Activated naive CD8-positive, alpha-beta T cell treated with anti-CD3 and anti-CD28 coated beads, Interleukin-2, amount 50 U/mL, for 16 hours (primary cell): Measurements from ENCODE around the gene AQP4.

Experiments
- DNase-seq: peaks from one replicate; pipeline ENCODE4 v3.0.0-alpha.2; 2020; ENCODE audit warnings: low read depth, low spot score

Gene AQP4

GRCh38 chr18:26839609-26840008, 25.9 kb downstream of the AQP4 start:
- DNase-seq = no peak

DNA sequence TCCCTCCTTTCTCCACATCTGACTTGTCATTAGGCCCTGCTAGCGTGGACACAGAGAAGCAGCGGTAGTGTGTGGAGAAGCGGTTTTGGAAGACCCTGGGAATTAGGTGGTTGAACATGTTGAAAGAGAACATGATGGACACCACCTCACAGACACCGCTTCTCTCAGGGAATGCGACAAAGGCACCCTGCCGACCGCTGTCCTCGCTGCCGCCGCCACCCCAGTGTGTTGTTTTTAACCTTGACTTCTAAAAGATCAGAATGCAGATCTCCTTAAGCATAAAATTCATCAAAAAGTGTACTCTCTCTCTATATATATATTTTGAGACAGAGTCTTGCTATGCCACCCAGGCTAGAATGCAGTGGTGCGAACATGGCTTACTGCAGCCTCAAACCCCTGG, 33.2 kb downstream of the AQP4 start:
- no peak for DNase-seq

GRCh38 chr18:26827581-26827980, 37.9 kb downstream of the AQP4 start:
- DNase-seq = no peak

- DNase-seq = no peak
Observed at GRCh38 chr18:26826656-26827235, 38.8 kb downstream of the AQP4 start.

GRCh38 chr18:26821181-26821580, 44.3 kb downstream of the AQP4 start:
- no peak for DNase-seq

- DNase-seq = no peak
Observed at GRCh38 chr18:26819046-26819445, 46.5 kb downstream of the AQP4 start.

GRCh38 chr18:26818461-26818860, 47.0 kb downstream of the AQP4 start:
- no peak for DNase-seq

- DNase-seq = no peak
Observed at GRCh38 chr18:26813043-26813442, 52.5 kb downstream of the AQP4 start.

GRCh38 chr18:26812462-26812861, 53.0 kb downstream of the AQP4 start:
- DNase-seq = no peak

GRCh38 chr18:26809346-26809745, 56.2 kb downstream of the AQP4 start:
- no peak for DNase-seq

- no peak for DNase-seq
Observed at GRCh38 chr18:26806224-26806623, 59.3 kb downstream of the AQP4 start.

- DNase-seq = no peak
Observed at GRCh38 chr18:26804519-26804918, 61.0 kb downstream of the AQP4 start.

DNA sequence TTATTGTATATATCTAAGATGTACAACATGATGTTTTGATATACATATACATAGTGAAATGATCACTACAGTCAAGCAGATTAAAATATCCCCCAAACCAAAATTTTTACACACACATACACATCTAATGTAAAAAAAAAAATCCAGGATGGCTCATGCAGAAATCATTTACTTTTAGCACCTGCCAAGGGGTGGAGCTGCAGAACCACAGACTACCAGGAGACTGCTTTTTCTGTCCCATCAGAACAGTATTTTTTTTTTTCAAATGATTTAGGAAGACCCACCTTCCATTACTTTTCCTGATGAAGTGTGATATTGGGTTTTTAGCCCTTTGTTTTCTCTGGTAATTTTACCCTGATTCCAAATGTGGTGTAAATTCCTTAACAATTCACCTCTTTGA, 61.9 kb downstream of the AQP4 start:
- DNase-seq = no peak

GRCh38 chr18:26802330-26803200, 62.9 kb downstream of the AQP4 start:
- DNase-seq = no peak
